Glutamatergic neuron (in vitro differentiated cells): ENCODE results near the gene TEX29. TPM values are rescaled to one million over a fixed set of nuclear protein-coding genes. Genes with fewer than 3 reads are reported as not detected.

Experiments used
- DNase-seq: peaks from one replicate; pipeline ENCODE4 v3.0.0; 2022
- H3K27ac Mint-ChIP-seq: one replicate; pipeline ENCODE4 v1.8.0; 2020; ENCODE audit warnings: mild to moderate bottlenecking, mixed read lengths, inconsistent platforms; ENCODE audit not compliant: unreplicated experiment
- H3K27me3 Mint-ChIP-seq: one replicate; pipeline ENCODE4 v1.8.0; 2020; ENCODE audit warnings: mild to moderate bottlenecking, moderate library complexity, mixed read lengths, inconsistent platforms; ENCODE audit not compliant: unreplicated experiment
- H3K36me3 Mint-ChIP-seq: one replicate; pipeline ENCODE4 v1.8.0; 2020; ENCODE audit warnings: mild to moderate bottlenecking, mixed read lengths, inconsistent platforms; ENCODE audit not compliant: unreplicated experiment
- H3K4me1 Mint-ChIP-seq: one replicate; pipeline ENCODE4 v1.8.0; 2020; ENCODE audit warnings: mild to moderate bottlenecking, low read depth, mixed read lengths, inconsistent platforms; ENCODE audit not compliant: unreplicated experiment
- H3K4me3 Mint-ChIP-seq: one replicate; pipeline ENCODE4 v1.8.0; 2020; ENCODE audit warnings: mild to moderate bottlenecking, mixed read lengths, inconsistent platforms; ENCODE audit not compliant: unreplicated experiment
- H3K9me3 Mint-ChIP-seq: one replicate; pipeline ENCODE4 v1.8.0; 2020; ENCODE audit warnings: mild to moderate bottlenecking, moderate library complexity, mixed read lengths, inconsistent platforms; ENCODE audit not compliant: unreplicated experiment
- CTCF ChIP-seq: fragments of 200-600 bp; sonication (generic); IDR thresholded peaks from one replicate; pipeline ENCODE4 v1.5.0; 2021; ENCODE audit not compliant: partially characterized antibody, unreplicated experiment
- total RNA-seq: library from RNA; stranded (reverse); fragmentation: NEBNext Ultra II Directional; extraction: Animal tissue kit (Norgen Biotek cat#: 25700); gene quantifications from one replicate; pipeline ENCODE4 v1.2.1, GENCODE V29; 2021; ENCODE audit not compliant: unreplicated experiment

TEX29 gene
- total RNA-seq, 1 donor from 2014 or later: 0.64 TPM

DNA sequence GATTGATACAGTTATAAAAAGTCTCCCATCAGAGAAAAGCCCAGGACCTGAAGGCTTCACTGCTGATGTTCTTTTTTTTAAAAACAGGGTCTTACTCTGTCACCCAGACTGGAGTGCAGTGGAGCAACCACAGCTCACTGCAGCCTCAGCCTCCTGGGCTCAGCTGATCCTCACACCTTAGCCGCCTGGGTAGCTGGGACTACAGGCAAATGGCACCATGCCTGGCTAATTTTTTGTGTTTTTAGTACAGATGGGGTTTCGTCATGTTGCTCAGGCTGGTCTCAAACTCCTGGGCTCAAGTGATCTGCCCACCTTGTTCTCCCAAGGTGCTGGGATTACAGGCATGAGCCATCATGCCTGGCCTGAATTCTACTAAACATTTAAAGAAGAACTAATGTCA is 33.1 kb downstream of the TEX29 start:
- H3K4me3 Mint-ChIP-seq: no peak overlapping the region
- no peak for DNase-seq
- peaks cover 1% of the 10 kb centered on the region for H3K27me3 Mint-ChIP-seq
- H3K36me3 Mint-ChIP-seq: no peaks in the 10 kb centered on the region
- H3K4me1 Mint-ChIP-seq: no peaks in the 10 kb centered on the region
- TF ChIP-seq CTCF: no peak
- H3K27ac Mint-ChIP-seq: no peak overlapping the region
- no peaks in the 10 kb centered on the region for H3K9me3 Mint-ChIP-seq

- Mint-ChIP-seq H3K4me1 (no peaks in the 10 kb centered on the region), H3K36me3 (no peaks in the 10 kb centered on the region)
Measured at GRCh38 chr13:111354789-111355188, 34.3 kb downstream of the TEX29 start.

GRCh38 chr13:111356795-111357194 is 36.4 kb downstream of the TEX29 start:
- TF ChIP-seq CTCF: no peak
- Mint-ChIP-seq H3K36me3 (no peaks in the 10 kb centered on the region), H3K27me3 (peaks cover 1% of the 10 kb centered on the region), H3K27ac (no peak overlapping the region), H3K4me3 (no peak overlapping the region), H3K4me1 (no peaks in the 10 kb centered on the region), H3K9me3 (no peaks in the 10 kb centered on the region)
- no peak for DNase-seq

More at GRCh38 chr13:111354789-111355188, 34.3 kb downstream of the TEX29 start:
- Mint-ChIP-seq H3K4me3 (no peak overlapping the region), H3K27me3 (peaks cover 1% of the 10 kb centered on the region), H3K27ac (no peak overlapping the region), H3K9me3 (no peaks in the 10 kb centered on the region)
- DNase-seq: no peak
- no peak for TF ChIP-seq CTCF

DNA sequence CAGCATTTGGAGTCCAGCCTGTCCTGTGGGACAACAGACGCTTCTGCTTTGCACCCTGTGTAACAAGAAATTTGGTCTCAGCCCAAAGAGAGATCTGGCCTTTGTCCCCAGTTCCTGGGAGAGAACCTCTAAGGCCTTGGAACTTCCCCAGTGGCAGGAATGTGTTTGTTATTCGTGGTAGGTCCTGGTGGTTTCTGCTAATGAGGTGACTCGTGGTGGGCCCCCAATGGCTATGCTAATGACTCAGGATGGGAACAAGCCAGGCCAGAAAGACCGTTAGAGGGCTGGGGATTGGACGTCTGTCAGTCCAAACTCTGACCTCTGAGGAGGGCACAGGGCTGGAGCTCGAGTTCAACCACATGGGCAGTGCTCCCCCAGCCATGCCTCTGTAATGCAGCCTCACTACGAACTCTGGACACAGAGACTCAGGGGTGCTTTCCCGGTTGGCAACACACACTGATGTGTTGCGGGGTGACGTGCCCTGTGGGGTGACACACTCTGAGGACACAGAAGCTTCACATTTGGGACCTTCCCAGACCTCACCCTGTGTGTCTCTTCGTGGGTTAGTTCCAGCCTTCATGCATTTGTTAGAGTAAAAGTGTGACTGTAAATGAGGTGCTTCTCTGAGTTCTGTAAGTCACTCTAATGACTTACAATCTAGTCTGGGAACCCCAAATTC is 38.9 kb downstream of the TEX29 start:
- no peaks in the 10 kb centered on the region for H3K4me1 Mint-ChIP-seq
- no peak for TF ChIP-seq CTCF
- H3K9me3 Mint-ChIP-seq: peaks cover 1% of the 10 kb centered on the region
- H3K36me3 Mint-ChIP-seq: no peaks in the 10 kb centered on the region
- H3K27me3 Mint-ChIP-seq: peaks cover 3% of the 10 kb centered on the region
- no peak overlapping the region for H3K27ac Mint-ChIP-seq
- no peak for DNase-seq
- no peak overlapping the region for H3K4me3 Mint-ChIP-seq

DNA sequence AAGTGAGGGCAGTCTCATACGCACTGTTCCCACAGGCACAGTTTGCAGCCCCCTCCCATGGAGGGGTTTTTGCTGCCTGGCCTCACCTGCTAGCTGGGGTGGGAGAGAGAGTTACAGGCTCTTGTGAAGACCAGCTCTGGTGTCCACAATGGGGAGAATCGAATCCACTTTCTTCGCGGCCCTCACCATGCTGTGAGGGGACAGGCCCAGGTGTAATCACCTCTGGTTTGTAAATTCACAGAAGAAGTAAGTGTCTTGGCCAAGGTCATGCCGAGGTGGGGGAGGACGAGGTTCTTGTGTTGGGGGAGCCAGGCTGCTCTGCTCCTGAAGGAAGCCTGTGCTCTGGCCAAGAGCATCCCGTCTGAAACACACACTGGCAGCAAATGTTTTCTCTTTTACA is 39.5 kb downstream of the TEX29 start:
- no peak overlapping the region for H3K27ac Mint-ChIP-seq
- H3K36me3 Mint-ChIP-seq: no peaks in the 10 kb centered on the region
- H3K4me1 Mint-ChIP-seq: no peaks in the 10 kb centered on the region
- H3K27me3 Mint-ChIP-seq: peaks cover 3% of the 10 kb centered on the region
- TF ChIP-seq CTCF: no peak
- DNase-seq: no peak
- no peak overlapping the region for H3K4me3 Mint-ChIP-seq
- H3K9me3 Mint-ChIP-seq: peaks cover 1% of the 10 kb centered on the region
